T-helper 2 cell treated with Interferon-gamma antibody and Interleukin-4, amounts not matched to agents 100 ng/mL and 5 ng/mL, for 36 hours (primary cell): ENCODE results near the gene DCLRE1B. TPM values are rescaled to one million over a fixed set of nuclear protein-coding genes. Genes with fewer than 3 reads are reported as not detected.

ENCODE experiments used
- intact Hi-C: fragments of 100-400 bp; cut with micrococcal nuclease; formaldehyde crosslinking; loops from one replicate; pipeline ENCODE4 v1.15.1; 2023
- total RNA-seq: library from RNA; stranded (reverse); gene quantifications from 2 replicates; pipeline ENCODE4 v1.2.3, GENCODE V29; 2022

Gene DCLRE1B
- total RNA-seq, 1 donor from 2014 or later = 18.4 TPM

DNA sequence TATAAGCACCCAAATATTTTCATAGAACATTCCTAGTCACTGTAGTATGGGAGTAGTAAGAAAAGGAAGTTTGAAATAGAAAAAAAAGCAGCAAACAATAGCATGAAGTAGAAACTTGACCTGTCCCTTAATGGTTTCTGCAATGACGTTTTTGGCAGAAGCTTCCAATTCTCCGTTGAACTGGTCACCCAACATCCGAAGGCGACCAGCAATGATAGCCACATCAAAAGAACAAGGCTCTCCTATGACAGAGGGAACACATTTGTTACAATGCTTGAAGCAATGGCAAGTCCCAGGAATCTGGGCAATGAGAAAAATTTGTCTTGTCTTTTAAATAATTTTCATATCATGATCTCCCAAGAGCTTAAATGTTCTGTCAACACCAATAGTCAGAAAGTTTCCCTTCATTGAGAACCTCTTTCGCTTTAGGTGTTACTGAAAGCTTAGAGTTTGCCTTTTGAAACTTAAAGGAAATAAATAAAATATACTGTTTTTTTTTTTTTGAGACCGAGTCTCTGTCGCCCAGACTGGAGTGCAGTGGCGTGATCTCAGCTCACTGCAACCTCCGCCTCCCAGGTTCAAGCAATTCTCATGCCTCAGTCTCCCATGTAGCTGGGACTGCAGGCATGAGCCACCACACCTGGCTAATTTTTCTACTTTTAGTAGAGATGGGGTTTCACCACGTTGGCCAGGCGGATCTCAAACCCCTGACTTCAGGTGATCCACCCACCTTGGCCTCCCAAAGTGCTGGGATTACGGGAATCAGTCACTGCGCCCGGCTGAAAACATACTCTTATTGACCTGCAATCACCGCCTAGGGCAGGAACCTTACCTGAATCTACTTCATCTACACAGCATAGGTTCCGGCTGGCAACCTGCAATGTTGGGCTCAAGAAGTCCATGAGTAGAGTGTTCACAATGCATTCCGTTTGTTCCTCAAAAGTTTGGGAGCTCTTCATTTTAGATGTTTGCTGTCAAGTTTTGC is 18.4 kb upstream of the DCLRE1B start:
- intact Hi-C loops = no loop called here

DNA sequence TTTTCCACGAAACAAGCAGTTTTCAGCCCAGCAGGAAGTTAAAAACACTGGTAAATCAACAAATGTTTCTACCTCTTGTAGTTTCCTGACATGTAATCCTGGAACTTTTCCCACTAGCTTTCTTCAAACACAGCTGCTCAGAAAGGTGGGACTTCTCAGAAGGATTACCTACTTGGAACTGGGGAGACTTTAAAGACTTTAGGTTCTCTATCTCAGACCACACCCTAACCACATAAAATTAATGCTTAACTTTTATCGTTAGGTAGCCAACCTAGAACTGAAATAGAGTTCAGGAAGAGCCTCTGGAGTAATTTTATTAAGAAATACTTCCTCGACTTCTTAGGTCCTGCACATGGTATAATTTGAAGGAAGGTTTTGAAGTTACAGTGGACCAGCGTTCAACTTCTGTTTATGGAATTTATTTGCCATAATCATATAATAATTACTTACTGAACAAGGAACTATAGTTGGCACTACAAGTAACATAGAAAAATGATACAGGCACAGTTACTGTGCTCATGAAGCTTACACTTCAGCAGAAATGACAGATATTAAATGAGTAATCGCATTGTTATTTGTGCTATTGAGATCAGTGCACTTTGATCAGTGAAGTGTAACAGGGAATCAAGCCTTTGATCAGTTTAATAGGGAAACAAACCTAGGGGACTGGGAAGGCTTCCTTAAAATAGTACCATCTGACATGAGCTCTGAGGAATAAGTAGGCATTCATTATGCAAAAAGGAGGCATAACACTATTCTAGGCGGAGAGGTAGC is 17.5 kb upstream of the DCLRE1B start, which contains the start of gene BCL2L15:
Gene BCL2L15 (minus strand): TSS at position 180 of the 774 bp plus-strand sequence. CDS start 206 bp downstream, outside the sequence.
- intact Hi-C loops = no loop called here

DNA sequence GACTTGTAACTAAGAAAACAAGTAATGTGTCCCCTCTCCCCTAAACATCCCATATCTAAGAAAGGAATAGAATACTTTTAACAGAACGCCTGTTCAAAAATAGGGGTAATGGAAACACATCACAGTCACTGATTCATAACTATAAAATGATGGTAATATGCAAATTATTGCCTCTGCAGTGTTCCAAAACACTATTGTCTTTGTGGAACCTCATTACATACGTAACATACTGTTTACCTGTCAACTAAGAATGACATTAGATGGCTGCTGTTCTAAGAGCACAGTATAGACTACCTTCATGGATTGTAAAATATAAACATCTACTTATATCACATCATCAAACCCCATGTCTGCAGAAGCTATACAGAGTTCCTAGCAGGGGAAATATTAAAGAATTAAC is 14.3 kb upstream of the DCLRE1B start:
- intact Hi-C loops = no loop called here

DNA sequence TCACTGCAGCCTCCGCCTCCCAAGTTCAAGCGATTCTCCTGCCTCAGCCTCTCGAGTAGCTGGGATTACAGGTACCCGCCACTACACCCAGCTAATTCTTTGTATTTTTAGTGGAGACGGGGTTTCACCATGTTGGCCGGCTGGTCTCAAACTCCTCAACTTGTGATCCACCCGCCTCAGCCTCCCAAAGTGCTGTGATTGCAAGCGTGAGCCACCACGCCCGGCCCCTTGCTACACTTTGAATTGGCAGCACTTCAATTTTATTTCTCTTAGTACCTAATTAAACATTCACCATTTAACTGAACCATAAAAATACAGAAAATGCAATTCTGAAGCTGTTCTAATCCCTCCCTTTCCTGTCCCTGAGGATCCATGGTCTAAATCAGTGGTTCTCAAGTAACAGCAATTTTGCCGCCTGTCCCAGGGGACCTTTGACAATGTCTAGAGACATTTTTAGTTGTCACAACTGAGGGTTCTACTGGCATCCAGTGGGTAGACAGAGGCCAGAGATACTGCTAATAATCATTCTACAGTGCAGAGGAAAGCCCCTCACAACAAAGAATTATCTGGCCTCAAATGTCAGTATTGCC is 13.4 kb upstream of the DCLRE1B start:
- intact Hi-C loops = no loop called here

DNA sequence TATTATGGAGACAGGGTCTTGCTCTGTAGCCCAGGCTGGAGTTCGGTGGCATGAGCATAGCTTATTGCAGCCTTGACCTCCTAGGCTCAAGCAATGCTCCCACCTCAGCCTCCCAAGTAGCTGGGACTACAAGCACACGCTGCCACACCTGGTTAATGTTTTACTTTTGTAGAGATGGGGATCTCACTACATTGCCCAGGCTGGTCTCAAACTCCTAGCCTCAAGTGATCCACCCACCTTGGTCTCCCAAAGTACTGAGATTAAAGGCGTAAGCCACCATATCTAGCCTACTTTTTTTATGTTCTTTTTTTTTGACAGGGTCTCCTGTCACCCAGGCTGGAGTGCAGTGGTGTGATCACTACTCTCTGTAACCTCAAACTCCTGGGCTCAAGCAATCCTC is 11.9 kb upstream of the DCLRE1B start:
- intact Hi-C loops = no loop called here

DNA sequence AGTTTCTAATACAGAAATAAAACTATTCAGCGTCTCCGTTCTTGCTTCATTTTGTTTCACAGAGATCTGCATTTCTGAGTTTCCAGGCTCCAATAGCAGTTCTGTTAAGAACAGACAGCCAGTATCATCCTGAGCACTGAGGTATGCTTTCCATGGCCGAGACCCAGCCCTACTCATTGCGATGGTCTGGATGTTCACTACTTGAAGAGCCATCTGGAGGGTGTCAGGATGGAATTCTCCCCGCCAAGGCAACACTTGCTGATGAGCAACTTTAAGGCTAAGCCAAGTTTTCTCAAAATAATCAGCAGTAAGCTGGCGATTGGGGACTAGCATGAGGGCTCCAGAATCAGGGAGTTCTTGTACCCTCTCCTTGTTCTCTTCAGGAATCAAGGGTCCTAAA is 10.0 kb upstream of the DCLRE1B start:
- intact Hi-C loops = no loop called here

DNA sequence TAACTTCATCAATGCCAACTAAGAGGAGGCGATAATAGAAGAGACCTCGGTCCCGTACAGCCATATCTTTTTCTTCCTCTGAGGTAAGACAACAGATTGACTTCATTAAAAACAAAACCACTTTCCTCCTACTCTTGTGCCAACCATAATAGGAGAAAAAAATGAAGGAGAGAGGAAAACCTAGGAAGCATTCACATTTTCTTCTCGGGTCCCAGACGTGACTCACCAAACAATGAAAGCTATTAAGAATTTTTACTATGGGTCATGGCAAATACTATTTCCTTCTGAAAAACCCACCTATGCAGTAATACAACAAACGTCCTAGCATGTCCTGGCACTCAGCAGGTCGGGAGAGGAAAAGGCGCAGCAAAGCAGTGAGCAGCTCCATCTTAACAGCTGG is 9.2 kb upstream of the DCLRE1B start:
- intact Hi-C loops = no loop called here

DNA sequence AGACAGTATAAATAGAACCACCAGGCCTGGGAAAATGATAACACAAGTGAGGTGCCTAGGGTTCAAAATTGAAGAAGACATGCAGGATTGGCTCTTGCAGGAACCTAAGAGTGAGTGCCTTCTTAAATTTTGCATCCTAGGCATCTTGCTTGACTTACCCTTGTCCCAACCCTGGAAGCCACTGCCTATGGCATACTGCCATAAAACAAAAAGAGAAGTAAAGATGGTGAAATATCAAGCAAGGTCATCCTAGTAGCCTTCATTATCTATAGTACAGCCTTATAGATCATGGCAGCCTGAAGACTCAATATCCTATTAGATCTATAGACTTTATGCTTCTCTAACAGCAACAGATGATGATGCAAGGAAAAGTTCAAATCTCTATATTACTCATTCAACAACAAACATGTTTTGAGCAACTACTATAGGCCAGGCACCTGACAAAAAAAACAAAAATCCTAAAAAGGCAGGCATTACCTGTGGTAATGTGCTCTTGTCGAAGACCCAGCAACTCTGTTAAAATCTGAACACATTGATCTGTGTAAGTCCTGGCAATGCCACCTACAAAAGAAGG is 6.8 kb upstream of the DCLRE1B start:
- intact Hi-C loops = no loop called here

DNA sequence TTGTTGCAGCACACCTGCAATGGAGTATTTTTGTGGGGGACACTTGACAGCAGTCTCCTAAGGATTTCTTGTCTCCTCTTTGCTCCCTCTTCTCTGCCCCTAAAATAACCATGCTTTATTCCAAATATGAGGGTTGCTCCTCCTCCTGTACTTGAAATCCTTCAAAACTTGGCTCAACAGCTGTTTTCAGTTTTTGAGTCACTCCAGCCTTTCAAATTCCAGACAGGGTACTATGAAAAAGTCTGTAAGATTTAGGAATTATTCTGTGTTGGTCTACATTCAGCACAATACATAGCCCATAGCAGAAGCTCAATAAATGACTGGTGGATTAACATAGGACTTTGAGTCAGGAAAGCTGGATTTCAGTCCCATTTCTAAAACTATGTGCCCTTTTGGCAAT is 6.0 kb upstream of the DCLRE1B start:
- intact Hi-C loops = no loop called here

DNA sequence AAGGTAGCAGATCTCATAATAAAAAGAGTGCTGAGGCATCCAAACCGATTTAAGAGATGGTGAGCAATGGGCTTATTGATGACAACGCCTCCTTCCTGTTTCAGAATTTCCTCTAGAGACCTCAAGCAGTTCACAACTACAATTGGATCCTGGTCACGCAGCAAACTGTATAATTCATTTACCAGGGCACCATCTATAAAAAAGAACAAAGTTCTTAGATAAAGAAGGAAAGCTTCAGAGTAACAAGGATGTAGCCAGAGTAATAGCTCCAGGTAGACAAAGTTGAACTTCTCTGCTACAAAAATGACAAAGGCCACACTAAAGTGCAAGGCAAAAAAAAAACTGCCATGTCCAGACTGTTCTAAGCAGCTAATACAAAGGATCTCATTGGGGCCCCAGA is 3.9 kb upstream of the DCLRE1B start:
- intact Hi-C loops = no loop called here

DNA sequence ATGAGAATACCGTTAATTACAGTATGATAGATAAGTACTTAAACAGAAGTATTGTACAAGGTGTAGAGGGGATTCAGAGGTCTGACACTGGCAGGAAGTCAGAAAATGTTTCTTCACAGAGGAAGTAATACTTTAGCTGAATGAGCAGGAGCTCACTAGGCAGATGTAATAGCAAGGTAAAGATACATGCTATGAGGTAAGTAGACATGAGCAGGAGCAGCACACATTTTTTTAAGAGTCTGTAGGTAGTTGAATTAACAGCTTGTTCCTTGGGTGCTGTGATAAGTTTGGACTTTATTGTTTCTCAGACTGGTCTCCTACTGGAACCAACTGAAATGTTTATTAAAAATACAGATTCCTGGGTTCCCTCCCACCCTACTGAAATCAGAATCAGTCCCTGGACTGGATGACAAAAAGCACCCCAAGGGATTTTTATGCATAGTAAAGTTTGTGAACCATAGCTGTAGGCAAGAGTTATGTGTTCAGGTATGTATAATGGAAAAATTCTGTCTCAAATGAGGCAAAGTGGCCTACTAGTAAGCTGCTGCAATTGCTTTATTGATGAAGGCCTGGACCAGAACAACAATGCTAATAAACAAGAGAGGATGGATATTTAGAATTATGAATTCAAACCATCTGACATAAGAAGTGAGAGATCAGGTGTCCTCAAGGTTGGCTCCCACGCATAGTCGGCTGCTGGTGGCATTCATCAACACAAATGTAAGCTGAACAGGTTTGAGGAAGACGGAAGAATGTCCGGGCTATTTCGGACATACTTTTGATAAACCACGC is 1.4 kb upstream of the DCLRE1B start:
- intact Hi-C loops = loop anchor here (2.0 kb wide), 2 partner anchors 59 to 145 kb away; partner anchors contain the start of gene PHTF1

DNA sequence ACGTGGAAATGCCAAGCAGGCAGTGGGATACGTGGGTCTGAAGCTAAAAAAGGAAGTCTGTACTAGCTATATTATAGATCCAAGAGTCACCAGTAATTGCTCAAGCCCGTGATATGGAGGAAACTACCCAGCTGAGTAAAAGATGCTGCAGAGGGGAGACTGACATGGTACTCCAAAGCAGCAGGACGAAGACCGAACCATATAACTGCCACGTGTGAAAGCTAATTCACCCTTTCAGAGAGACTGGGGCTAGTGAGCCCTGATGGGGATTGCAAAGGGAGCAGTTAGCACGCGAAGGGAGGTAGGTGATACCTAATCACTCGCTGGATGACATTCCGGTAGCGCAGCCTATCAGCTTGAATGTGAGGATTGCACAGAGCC is 843 bp upstream of the DCLRE1B start:
- intact Hi-C loops = loop anchor here (2.0 kb wide), 2 partner anchors 59 to 145 kb away; partner anchors contain the start of gene PHTF1

DNA sequence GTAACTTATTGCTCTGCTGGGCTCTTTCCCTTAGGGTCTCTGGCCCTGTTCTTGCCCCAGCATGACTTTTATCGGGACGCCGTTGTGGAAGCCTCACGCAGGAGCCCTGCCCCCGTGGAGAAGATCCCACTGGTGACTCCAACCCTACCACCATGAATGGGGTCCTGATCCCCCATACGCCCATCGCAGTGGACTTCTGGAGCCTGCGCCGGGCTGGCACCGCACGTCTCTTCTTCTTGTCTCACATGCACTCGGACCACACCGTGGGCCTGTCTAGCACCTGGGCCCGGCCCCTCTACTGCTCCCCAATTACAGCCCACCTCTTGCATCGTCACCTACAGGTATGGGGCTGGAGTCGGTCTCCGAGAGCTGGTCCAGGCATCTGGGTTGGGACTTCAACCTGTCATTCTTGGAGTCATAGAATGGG is 322 bp downstream of the DCLRE1B start:
- intact Hi-C loops = loop anchor here (1.0 to 5.0 kb wide), 8 partner anchors 24 to 147 kb away; partner anchors contain the start of genes HIPK1, PHTF1, PTPN22 and RSBN1

DNA sequence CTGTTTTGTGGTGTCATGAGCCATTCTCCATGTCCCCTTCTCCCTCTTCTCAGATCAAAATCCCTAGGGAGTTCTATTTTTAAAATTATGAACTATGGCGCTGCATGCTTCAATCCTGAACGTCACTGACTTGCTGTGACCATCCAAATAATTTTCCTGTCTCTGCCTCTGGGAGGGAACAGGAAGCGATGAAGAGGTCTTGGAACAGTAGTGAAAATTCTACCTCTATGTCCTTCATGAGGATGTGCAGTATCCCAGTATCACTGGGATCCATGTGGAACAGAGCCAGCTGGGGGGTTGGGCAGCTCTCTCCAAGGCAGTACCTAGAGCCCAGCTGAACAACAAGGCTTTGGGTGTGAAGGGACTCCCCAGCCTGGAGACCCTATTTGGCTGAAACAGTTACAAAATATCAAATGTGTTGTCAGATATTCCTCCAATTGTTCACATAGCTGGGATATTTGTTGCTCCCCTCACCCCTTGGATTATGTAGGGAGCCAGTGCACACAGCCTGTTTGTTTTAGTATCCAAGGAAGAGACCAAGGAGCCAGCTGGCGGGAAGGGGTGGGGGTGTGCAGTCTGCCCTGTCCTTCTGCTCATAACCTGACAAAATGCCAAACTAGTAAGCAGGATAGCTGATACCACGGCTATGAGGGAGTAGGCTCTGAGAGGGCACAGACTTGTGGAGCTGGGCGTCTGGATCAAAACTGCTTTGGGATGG is 7.6 kb downstream of the DCLRE1B start:
- intact Hi-C loops = no loop called here

DNA sequence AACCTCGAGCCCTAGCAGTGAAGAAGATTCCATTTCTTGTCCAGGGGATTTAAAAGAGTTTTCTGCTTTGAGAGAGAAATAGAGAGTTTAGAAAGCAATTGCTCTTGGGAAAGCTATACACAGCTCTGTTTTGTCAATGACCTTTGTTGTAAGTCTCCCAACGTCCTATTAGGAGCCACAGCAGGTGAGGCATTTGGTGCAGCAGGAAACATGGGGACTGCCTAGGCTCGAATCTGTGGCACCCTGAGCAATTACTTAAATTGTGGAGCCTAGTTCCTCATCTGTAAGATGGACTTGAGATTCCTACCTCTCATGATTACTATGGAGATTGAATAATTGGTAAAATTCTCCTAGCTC is 8.2 kb downstream of the DCLRE1B start:
- intact Hi-C loops = no loop called here

DNA sequence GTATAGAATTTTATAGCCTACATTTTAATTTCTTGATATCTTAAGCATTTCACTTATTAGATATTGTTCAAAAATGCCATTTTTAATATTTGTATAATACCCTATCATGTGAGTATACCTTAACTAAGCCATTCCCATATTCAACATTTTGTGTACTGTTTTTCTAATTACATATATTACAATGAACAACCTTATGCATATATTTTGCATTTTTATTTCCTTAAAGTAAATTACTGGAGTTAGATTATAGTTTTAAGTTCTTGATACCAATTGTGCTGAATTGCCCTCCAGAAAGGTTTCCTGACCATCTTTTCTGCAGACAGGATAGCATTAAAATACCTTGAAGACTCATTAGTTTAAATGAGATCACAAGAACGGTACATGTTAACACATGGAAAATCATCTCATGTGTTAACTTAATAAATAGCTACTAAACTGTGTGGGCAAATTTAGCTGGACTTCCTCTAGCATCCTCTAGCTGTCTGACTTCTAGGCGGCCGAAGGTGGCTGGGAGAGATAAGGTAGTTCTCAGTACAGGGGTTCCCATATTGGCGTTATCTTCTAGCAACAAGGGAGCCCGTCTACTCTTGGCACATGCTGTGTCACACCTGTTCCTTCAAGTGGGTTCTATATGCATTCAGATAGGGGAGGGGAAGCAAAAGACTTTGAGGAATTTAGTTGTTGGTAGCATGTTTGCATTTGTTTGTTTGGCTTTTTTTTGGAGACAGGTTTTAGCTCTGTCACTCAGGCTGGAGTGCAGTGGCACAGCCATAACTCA is 8.9 kb downstream of the DCLRE1B start:
- intact Hi-C loops = no loop called here

DNA sequence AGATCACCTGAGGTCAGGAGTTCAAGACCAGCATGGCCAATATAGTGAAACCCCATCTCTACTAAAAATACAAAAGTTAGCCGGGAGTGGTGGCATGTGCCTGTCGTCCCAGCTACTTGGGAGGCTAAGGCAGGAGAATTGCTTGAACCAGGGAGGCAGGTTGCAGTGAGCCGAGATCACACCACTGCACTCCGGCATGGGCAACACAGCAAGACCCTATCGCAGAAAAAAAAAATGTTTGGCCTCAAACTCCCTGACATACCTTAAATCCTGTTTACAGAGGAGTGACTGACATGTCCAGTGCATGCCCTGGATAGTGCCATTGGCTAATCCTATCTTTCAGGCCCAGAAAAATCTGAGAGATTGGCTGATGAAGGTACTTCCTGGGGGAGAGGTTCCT is 11.8 kb downstream of the DCLRE1B start:
- intact Hi-C loops = no loop called here

DNA sequence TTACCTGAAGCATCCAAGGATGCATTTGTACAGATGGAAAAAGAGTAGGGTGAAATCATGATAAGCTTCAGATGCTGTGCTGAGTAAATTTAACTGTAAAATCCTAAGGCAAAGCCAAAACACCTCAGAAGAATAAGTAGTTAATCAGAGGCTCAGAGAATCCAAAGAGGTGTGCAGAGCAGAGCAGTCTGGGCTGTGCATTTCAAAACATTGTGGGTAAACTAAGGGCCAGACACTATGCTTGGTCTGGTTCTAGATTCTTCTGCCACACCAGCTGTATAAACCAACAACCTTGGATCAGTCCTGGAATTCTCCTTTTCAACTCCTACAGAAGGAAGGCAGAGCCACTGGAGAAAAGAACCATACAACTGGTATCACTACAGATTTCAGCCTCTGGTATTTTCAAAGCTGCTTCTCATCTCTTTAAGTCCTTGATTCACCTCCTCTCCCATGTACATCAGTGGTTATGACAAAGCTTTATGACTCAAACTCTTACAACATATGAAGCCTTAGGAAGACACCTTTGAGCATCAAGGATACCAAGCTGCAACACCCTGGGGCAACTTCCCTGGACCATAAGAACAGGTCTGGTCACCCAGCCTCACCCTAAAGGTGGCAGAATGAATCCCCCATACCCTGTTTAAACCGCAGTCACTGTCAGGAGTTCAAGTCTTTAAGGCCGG is 12.4 kb downstream of the DCLRE1B start:
- intact Hi-C loops = no loop called here
